ENCODE measurements around the gene TRIM2. TPM values are rescaled to one million over a fixed set of nuclear protein-coding genes. Genes with fewer than 3 reads are reported as not detected.

Gene TRIM2
- total and polyA plus RNA-seq, 2 experiments from 2014 or later, result 22.0 to 61.5 TPM

DNA sequence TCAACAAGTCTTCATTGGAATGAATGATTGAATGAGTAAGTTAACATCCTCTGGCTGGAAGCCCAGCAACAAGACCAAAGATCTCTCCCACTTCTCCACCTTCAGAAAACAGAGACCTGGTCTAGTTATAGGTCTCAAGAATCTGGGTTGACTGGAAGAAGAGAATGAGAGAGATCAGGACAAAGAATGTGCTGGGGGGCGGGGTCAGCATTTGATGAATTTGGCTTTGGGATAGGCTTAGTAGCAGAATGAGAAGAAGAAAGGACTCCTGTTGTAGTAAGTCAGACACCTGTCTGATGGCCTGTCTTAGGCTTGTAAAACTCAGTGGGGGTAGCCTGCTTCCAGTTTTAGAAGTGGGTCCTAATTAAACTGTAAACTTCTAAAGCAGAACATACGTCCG is 51.0 kb downstream of the TRIM2 start:
- Histone ChIP-seq H3K36me3 (ENCODE audit: insufficient read depth) (no peaks in the 10 kb centered on the region), H3K4me1 (ENCODE audit: insufficient read depth) (peaks cover 70% of the 10 kb centered on the region), H3K27ac (ENCODE audit: low read depth) (no peak overlapping the region), H3K27me3 (ENCODE audit: insufficient read depth) (no peaks in the 10 kb centered on the region), H3K4me2 (peak overlapping the region; percentile 23; the same call in 1 of the 2 replicates), H3F3A (replicated peaks; ENCODE audit: low read depth) (0 out of 2 replicates have a peak, but pooled peaks cover 4% of the 10 kb centered on the region), H2AFZ (no peak overlapping the region), H4K20me1 (replicated peaks; ENCODE audit: insufficient read depth) (no peaks in the 10 kb centered on the region), H3K79me2 (replicated peaks; ENCODE audit: insufficient read depth) (peaks cover 23% of the 10 kb centered on the region), H3K9me2 (ENCODE audit: insufficient read depth) (no peaks in the 10 kb centered on the region), H3K4me3 (no peak overlapping the region)
- ATAC-seq (no peak), DNase-seq (ENCODE audit: low spot score) (peak; percentile 51)
- H3K9me3 Mint-ChIP-seq, result no peaks in the 10 kb centered on the region
- no peak overlapping the region for H3K4me3 Mint-ChIP-seq
- no peak overlapping the region; the same call in 1 of the 2 replicates for H3K27ac Mint-ChIP-seq
- no peaks in the 10 kb centered on the region for H3K36me3 Mint-ChIP-seq (ENCODE audit: low read depth)
- TF ChIP-seq, protein P1, sequence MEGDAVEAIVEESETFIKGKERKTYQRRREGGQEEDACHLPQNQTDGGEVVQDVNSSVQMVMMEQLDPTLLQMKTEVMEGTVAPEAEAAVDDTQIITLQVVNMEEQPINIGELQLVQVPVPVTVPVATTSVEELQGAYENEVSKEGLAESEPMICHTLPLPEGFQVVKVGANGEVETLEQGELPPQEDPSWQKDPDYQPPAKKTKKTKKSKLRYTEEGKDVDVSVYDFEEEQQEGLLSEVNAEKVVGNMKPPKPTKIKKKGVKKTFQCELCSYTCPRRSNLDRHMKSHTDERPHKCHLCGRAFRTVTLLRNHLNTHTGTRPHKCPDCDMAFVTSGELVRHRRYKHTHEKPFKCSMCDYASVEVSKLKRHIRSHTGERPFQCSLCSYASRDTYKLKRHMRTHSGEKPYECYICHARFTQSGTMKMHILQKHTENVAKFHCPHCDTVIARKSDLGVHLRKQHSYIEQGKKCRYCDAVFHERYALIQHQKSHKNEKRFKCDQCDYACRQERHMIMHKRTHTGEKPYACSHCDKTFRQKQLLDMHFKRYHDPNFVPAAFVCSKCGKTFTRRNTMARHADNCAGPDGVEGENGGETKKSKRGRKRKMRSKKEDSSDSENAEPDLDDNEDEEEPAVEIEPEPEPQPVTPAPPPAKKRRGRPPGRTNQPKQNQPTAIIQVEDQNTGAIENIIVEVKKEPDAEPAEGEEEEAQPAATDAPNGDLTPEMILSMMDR (conservative IDR thresholded peaks at IDR 0.05; ENCODE audit: low read depth in 2 of 2), result no peak
- TF ChIP-seq NANOG (IDR thresholded peaks at IDR 0.05; ENCODE audit: borderline replicate concordance), result no peak
- TF ChIP-seq, protein P2, sequence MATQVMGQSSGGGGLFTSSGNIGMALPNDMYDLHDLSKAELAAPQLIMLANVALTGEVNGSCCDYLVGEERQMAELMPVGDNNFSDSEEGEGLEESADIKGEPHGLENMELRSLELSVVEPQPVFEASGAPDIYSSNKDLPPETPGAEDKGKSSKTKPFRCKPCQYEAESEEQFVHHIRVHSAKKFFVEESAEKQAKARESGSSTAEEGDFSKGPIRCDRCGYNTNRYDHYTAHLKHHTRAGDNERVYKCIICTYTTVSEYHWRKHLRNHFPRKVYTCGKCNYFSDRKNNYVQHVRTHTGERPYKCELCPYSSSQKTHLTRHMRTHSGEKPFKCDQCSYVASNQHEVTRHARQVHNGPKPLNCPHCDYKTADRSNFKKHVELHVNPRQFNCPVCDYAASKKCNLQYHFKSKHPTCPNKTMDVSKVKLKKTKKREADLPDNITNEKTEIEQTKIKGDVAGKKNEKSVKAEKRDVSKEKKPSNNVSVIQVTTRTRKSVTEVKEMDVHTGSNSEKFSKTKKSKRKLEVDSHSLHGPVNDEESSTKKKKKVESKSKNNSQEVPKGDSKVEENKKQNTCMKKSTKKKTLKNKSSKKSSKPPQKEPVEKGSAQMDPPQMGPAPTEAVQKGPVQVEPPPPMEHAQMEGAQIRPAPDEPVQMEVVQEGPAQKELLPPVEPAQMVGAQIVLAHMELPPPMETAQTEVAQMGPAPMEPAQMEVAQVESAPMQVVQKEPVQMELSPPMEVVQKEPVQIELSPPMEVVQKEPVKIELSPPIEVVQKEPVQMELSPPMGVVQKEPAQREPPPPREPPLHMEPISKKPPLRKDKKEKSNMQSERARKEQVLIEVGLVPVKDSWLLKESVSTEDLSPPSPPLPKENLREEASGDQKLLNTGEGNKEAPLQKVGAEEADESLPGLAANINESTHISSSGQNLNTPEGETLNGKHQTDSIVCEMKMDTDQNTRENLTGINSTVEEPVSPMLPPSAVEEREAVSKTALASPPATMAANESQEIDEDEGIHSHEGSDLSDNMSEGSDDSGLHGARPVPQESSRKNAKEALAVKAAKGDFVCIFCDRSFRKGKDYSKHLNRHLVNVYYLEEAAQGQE (IDR thresholded peaks at IDR 0.05; ENCODE audit: unreplicated experiment), result no peak
- no peak for TF ChIP-seq EZH2 (IDR thresholded peaks at IDR 0.05; ENCODE audit: low read depth, unreplicated experiment)
- TF ChIP-seq CREB1 (CRISPR knock-in tag; IDR thresholded peaks at IDR 0.05; ENCODE audit: low read depth), result no peak
- no peak for TF ChIP-seq JUNB (IDR thresholded peaks at IDR 0.05; ENCODE audit: unreplicated experiment)
- TF ChIP-seq EZH2phosphoT487 (IDR thresholded peaks at IDR 0.05; ENCODE audit: unreplicated experiment), result no peak
- no peak for TF ChIP-seq POLR2AphosphoS5 (IDR thresholded peaks at IDR 0.05; ENCODE audit: low read depth)
- no peak for TF ChIP-seq STAT1 (IDR thresholded peaks at IDR 0.05; ENCODE audit: unreplicated experiment)
- TF ChIP-seq, protein P3, sequence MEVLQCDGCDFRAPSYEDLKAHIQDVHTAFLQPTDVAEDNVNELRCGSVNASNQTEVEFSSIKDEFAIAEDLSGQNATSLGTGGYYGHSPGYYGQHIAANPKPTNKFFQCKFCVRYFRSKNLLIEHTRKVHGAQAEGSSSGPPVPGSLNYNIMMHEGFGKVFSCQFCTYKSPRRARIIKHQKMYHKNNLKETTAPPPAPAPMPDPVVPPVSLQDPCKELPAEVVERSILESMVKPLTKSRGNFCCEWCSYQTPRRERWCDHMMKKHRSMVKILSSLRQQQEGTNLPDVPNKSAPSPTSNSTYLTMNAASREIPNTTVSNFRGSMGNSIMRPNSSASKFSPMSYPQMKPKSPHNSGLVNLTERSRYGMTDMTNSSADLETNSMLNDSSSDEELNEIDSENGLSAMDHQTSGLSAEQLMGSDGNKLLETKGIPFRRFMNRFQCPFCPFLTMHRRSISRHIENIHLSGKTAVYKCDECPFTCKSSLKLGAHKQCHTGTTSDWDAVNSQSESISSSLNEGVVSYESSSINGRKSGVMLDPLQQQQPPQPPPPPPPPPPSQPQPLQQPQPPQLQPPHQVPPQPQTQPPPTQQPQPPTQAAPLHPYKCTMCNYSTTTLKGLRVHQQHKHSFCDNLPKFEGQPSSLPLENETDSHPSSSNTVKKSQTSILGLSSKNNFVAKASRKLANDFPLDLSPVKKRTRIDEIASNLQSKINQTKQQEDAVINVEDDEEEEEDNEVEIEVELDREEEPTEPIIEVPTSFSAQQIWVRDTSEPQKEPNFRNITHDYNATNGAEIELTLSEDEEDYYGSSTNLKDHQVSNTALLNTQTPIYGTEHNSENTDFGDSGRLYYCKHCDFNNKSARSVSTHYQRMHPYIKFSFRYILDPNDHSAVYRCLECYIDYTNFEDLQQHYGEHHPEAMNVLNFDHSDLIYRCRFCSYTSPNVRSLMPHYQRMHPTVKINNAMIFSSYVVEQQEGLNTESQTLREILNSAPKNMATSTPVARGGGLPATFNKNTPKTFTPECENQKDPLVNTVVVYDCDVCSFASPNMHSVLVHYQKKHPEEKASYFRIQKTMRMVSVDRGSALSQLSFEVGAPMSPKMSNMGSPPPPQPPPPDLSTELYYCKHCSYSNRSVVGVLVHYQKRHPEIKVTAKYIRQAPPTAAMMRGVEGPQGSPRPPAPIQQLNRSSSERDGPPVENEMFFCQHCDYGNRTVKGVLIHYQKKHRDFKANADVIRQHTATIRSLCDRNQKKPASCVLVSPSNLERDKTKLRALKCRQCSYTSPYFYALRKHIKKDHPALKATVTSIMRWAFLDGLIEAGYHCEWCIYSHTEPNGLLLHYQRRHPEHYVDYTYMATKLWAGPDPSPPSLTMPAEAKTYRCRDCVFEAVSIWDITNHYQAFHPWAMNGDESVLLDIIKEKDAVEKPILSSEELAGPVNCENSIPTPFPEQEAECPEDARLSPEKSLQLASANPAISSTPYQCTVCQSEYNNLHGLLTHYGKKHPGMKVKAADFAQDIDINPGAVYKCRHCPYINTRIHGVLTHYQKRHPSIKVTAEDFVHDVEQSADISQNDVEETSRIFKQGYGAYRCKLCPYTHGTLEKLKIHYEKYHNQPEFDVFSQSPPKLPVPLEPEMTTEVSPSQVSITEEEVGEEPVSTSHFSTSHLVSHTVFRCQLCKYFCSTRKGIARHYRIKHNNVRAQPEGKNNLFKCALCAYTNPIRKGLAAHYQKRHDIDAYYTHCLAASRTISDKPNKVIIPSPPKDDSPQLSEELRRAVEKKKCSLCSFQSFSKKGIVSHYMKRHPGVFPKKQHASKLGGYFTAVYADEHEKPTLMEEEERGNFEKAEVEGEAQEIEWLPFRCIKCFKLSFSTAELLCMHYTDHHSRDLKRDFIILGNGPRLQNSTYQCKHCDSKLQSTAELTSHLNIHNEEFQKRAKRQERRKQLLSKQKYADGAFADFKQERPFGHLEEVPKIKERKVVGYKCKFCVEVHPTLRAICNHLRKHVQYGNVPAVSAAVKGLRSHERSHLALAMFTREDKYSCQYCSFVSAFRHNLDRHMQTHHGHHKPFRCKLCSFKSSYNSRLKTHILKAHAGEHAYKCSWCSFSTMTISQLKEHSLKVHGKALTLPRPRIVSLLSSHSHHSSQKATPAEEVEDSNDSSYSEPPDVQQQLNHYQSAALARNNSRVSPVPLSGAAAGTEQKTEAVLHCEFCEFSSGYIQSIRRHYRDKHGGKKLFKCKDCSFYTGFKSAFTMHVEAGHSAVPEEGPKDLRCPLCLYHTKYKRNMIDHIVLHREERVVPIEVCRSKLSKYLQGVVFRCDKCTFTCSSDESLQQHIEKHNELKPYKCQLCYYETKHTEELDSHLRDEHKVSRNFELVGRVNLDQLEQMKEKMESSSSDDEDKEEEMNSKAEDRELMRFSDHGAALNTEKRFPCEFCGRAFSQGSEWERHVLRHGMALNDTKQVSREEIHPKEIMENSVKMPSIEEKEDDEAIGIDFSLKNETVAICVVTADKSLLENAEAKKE (CRISPR knock-in tag; IDR thresholded peaks at IDR 0.05), result no peak
- no peak for TF ChIP-seq ZNF114 (CRISPR knock-in tag; IDR thresholded peaks at IDR 0.05)
- peaks cover 2% of the 10 kb centered on the region for H3K27me3 Mint-ChIP-seq (ENCODE audit: insufficient read depth, low read depth, poor library complexity)
- peaks cover 38% of the 10 kb centered on the region for H3K4me1 Mint-ChIP-seq
